ENCODE measurements around the gene BDNF. TPM values are rescaled to one million over a fixed set of nuclear protein-coding genes. Genes with fewer than 3 reads are reported as not detected.

The BDNF gene
- polyA plus RNA-seq, 1 donor from 2014 or later = not detected

DNA sequence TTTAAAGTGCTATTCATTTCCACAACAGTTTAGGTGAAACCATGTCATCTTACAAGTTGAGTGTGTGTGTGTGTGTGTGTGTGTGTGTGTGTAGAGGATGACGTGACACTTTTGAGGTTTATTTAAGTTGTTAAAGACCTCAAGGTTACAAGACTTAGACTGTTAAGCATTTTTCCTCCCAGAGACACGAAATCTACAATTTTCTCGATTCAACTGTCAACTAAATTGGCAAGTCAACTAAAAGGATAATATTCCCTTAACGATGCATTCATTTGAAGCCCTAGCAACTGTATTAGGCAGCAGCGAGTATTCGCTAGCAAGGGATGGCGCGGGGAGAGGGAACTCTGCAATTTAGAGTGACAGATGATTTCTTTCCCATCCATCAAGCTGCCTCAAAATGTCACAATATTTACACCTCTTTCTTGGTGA is 17.6 kb upstream of the BDNF start:
- Histone ChIP-seq H3K27ac (ENCODE audit: low read length) (no peak overlapping the region), H2AFZ (ENCODE audit: low read depth, low read length) (no peak overlapping the region), H3K9me2 (ENCODE audit: insufficient read depth, low read length) (no peaks in the 10 kb centered on the region)

DNA sequence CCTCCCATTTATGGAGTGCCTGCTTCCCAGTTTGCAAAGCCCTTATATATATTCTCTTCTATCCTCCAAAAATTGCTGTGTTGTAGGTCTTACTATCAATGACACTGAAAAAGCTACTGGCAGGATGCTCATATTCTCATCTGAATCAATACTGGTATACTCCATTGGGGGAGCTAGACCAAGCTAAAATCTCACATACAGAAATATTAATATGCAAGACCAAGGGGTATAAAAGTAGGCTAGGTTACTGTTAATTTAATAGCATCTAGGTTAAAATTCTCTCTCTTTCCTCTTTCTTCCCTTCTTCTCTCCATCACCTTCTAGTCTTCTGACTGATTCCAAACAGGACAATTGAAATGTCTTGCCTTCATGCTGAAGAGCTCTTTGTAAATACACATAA is 17.1 kb upstream of the BDNF start:
- Histone ChIP-seq H3K9ac (ENCODE audit: low read length) (no peak overlapping the region), H4K20me1 (ENCODE audit: insufficient read depth) (no peaks in the 10 kb centered on the region), H3K79me2 (replicated peaks; ENCODE audit: insufficient read depth, low read length) (no peaks in the 10 kb centered on the region), H3K27me3 (ENCODE audit: insufficient read depth, low read depth, low read length) (peaks cover 81% of the 10 kb centered on the region), H3F3A (ENCODE audit: insufficient read depth, low read length, poor library complexity, severe bottlenecking) (peaks cover 13% of the 10 kb centered on the region), H2AFZ (ENCODE audit: low read depth, low read length) (no peak overlapping the region), H3K4me3 (ENCODE audit: low read length) (peak overlapping the region; percentile 70), H3K9me2 (ENCODE audit: insufficient read depth, low read length) (no peaks in the 10 kb centered on the region), H3K27ac (ENCODE audit: low read length) (no peak overlapping the region), H3K4me2 (ENCODE audit: low read length) (peak overlapping the region; percentile 45), H3K36me3 (ENCODE audit: insufficient read depth, low read length) (no peaks in the 10 kb centered on the region), H3K9me3 (ENCODE audit: low read length) (no peaks in the 10 kb centered on the region)
- TF ChIP-seq MXI1 (conservative IDR thresholded peaks at IDR 0.05; ENCODE audit: poor library complexity, severe bottlenecking) = no peak
- no peak for TF ChIP-seq SMC3 (conservative IDR thresholded peaks at IDR 0.05; ENCODE audit: poor library complexity)
- TF ChIP-seq, protein P1, sequence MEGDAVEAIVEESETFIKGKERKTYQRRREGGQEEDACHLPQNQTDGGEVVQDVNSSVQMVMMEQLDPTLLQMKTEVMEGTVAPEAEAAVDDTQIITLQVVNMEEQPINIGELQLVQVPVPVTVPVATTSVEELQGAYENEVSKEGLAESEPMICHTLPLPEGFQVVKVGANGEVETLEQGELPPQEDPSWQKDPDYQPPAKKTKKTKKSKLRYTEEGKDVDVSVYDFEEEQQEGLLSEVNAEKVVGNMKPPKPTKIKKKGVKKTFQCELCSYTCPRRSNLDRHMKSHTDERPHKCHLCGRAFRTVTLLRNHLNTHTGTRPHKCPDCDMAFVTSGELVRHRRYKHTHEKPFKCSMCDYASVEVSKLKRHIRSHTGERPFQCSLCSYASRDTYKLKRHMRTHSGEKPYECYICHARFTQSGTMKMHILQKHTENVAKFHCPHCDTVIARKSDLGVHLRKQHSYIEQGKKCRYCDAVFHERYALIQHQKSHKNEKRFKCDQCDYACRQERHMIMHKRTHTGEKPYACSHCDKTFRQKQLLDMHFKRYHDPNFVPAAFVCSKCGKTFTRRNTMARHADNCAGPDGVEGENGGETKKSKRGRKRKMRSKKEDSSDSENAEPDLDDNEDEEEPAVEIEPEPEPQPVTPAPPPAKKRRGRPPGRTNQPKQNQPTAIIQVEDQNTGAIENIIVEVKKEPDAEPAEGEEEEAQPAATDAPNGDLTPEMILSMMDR (IDR thresholded peaks at IDR 0.05; ENCODE audit: poor library complexity, severe bottlenecking) = peak; percentile 65
- TF ChIP-seq RAD21 (conservative IDR thresholded peaks at IDR 0.05) = peak; percentile 22
- TF ChIP-seq TAF1 (IDR thresholded peaks at IDR 0.05; ENCODE audit: low read depth) = no peak
- no peak for TF ChIP-seq POLR2AphosphoS5 (IDR thresholded peaks at IDR 0.05)

More for the DNA sequence above, 17.6 kb upstream of the BDNF start:
- TF ChIP-seq EZH2 (IDR thresholded peaks at IDR 0.05; ENCODE audit: borderline replicate concordance, insufficient read depth, low read length, poor library complexity, severe bottlenecking) (no peak), RAD21 (conservative IDR thresholded peaks at IDR 0.05) (no peak), EP300 (conservative IDR thresholded peaks at IDR 0.05; ENCODE audit: poor library complexity, severe bottlenecking) (peak; percentile 99), TAF1 (IDR thresholded peaks at IDR 0.05; ENCODE audit: low read depth) (no peak), MXI1 (conservative IDR thresholded peaks at IDR 0.05; ENCODE audit: poor library complexity, severe bottlenecking) (peak; percentile 6), SMC3 (conservative IDR thresholded peaks at IDR 0.05; ENCODE audit: poor library complexity) (peak; percentile 32), POLR2AphosphoS5 (IDR thresholded peaks at IDR 0.05) (peak; percentile 100)
- TF ChIP-seq, protein P2, sequence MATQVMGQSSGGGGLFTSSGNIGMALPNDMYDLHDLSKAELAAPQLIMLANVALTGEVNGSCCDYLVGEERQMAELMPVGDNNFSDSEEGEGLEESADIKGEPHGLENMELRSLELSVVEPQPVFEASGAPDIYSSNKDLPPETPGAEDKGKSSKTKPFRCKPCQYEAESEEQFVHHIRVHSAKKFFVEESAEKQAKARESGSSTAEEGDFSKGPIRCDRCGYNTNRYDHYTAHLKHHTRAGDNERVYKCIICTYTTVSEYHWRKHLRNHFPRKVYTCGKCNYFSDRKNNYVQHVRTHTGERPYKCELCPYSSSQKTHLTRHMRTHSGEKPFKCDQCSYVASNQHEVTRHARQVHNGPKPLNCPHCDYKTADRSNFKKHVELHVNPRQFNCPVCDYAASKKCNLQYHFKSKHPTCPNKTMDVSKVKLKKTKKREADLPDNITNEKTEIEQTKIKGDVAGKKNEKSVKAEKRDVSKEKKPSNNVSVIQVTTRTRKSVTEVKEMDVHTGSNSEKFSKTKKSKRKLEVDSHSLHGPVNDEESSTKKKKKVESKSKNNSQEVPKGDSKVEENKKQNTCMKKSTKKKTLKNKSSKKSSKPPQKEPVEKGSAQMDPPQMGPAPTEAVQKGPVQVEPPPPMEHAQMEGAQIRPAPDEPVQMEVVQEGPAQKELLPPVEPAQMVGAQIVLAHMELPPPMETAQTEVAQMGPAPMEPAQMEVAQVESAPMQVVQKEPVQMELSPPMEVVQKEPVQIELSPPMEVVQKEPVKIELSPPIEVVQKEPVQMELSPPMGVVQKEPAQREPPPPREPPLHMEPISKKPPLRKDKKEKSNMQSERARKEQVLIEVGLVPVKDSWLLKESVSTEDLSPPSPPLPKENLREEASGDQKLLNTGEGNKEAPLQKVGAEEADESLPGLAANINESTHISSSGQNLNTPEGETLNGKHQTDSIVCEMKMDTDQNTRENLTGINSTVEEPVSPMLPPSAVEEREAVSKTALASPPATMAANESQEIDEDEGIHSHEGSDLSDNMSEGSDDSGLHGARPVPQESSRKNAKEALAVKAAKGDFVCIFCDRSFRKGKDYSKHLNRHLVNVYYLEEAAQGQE (IDR thresholded peaks at IDR 0.05; ENCODE audit: borderline replicate concordance) = peak; percentile 41
- TF ChIP-seq, protein P1 (IDR thresholded peaks at IDR 0.05; ENCODE audit: poor library complexity, severe bottlenecking) = no peak
- H3K4me2 ChIP-seq (ENCODE audit: low read length) = peak overlapping the region; percentile 45
- H3F3A ChIP-seq (ENCODE audit: insufficient read depth, low read length, poor library complexity, severe bottlenecking) = peaks cover 13% of the 10 kb centered on the region
- H4K20me1 ChIP-seq (ENCODE audit: insufficient read depth) = no peaks in the 10 kb centered on the region
- peak overlapping the region; percentile 49 for H3K9ac ChIP-seq (ENCODE audit: low read length)
- peak overlapping the region; percentile 70 for H3K4me3 ChIP-seq (ENCODE audit: low read length)
- peaks cover 85% of the 10 kb centered on the region for H3K27me3 ChIP-seq (ENCODE audit: insufficient read depth, low read depth, low read length)
- H3K79me2 ChIP-seq (replicated peaks; ENCODE audit: insufficient read depth, low read length) = no peaks in the 10 kb centered on the region
- no peaks in the 10 kb centered on the region for H3K36me3 ChIP-seq (ENCODE audit: insufficient read depth, low read length)
- H3K9me3 ChIP-seq (ENCODE audit: low read length) = no peaks in the 10 kb centered on the region

Measured in neural cell (in vitro differentiated cells).